ENCODE data around the gene ZKSCAN1. TPM values are rescaled to one million over a fixed set of nuclear protein-coding genes. Genes with fewer than 3 reads are reported as not detected.
A peak's percentile ranks its signal among the peaks of the same experiment; 100 is the strongest.

Gene ZKSCAN1
- total RNA-seq, 1 experiment from 2014 or later = 29.8 TPM

DNA sequence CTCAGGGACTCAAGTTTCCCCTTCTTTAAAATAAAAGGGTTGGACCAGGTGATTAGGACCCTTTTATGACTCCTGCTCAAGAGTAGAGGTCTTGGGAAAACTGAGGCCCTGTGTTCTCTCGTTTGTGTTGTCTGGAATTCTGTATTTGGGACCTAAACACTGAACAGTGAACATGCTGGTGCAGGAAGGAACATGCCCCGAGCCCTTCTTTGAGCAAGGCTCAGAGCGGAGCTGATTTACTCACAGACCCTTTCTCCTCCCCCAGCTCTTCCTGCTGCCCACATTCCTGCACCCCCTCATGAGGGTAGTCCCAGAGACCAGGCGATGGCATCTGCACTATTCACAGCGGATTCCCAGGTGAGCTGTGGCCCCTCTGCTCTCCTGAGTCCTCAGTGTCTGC, 14.2 kb downstream of the ZKSCAN1 start:
- H4K91ac ChIP-seq (ENCODE audit: insufficient read length, low read depth, low read length) = no peak overlapping the region
- no peaks in the 10 kb centered on the region for H3K27me3 ChIP-seq (ENCODE audit: insufficient read depth, low read length)
- Mint-ChIP-seq H3K9me3 (no peaks in the 10 kb centered on the region), H3K27ac (peak overlapping the region in 2 of 3 experiments; percentile 54 to 55; a peak in 5 of 7 replicates), H3K36me3 (ENCODE audit: insufficient read depth in 1 of 3, low read depth in 3 of 3) (peaks cover 50 to 74% (median 64%) of the 10 kb centered on the region in 3 experiments), H3K27me3 (ENCODE audit: low read depth) (no peaks in the 10 kb centered on the region), H3K4me3 (no peak overlapping the region), H3K4me1 (no peaks in the 10 kb centered on the region)
- H3K56ac ChIP-seq (ENCODE audit: insufficient read length, low read depth, low read length) = no peak overlapping the region
- no peaks in the 10 kb centered on the region for H4K20me1 ChIP-seq (ENCODE audit: control insufficient read depth, insufficient read depth, insufficient read length)
- no peak overlapping the region for H2BK5ac ChIP-seq (ENCODE audit: insufficient read length, low read length)
- no peak overlapping the region for H4K5ac ChIP-seq (ENCODE audit: insufficient read length, low read depth, low read length)
- no peak overlapping the region for H2AK5ac ChIP-seq (ENCODE audit: insufficient read length, low read length)
- no peaks in the 10 kb centered on the region for H3K79me2 ChIP-seq (ENCODE audit: insufficient read depth, low read length)
- H3K4me2 ChIP-seq (ENCODE audit: insufficient read depth, insufficient read length, low read length) = no peak overlapping the region
- H2BK15ac ChIP-seq (ENCODE audit: low read depth, low read length) = no peak overlapping the region
- H3K79me1 ChIP-seq (ENCODE audit: insufficient read depth, low read depth, low read length, poor library complexity, severe bottlenecking) = no peaks in the 10 kb centered on the region
- H4K8ac ChIP-seq (replicated peaks; ENCODE audit: insufficient read length, low read depth, low read length) = no peak overlapping the region
- no peak overlapping the region for H2BK20ac ChIP-seq (ENCODE audit: low read depth, low read length, poor library complexity, severe bottlenecking)
- no peak overlapping the region for H3K27ac ChIP-seq (ENCODE audit: insufficient read length, low read depth, low read length)
- no peak overlapping the region for H2BK12ac ChIP-seq (ENCODE audit: insufficient read length, low read depth, low read length)
- DNase-seq = no peak
- no peak overlapping the region for H3K18ac ChIP-seq (ENCODE audit: insufficient read length, low read depth, low read length)
- H2AFZ ChIP-seq (ENCODE audit: low read length) = no peak overlapping the region
- no peak overlapping the region for H3T11ph ChIP-seq (ENCODE audit: low read length)
- no peaks in the 10 kb centered on the region for H3K23me2 ChIP-seq (ENCODE audit: insufficient read length, low read depth, low read length, poor library complexity, severe bottlenecking)
- H3K4ac ChIP-seq (ENCODE audit: low read depth, low read length) = no peak overlapping the region
- H3K23ac ChIP-seq (ENCODE audit: insufficient read length, low read depth, low read length) = no peak overlapping the region
- H3K4me1 ChIP-seq (ENCODE audit: insufficient read depth, low read length) = no peaks in the 10 kb centered on the region
- no peak overlapping the region for H3K14ac ChIP-seq (ENCODE audit: insufficient read depth, low read length)
- no peak overlapping the region for H3K9ac ChIP-seq (ENCODE audit: extremely low read depth, insufficient read length, low read length)
- no peak overlapping the region for H2BK120ac ChIP-seq (ENCODE audit: low read depth, low read length, poor library complexity, severe bottlenecking)
- no CpG with 5 or more reads among the region's 5 CpGs for WGBS (ENCODE audit: extremely low coverage, insufficient read length, low lambda C conversion rate)
- TF ChIP-seq, protein P1, sequence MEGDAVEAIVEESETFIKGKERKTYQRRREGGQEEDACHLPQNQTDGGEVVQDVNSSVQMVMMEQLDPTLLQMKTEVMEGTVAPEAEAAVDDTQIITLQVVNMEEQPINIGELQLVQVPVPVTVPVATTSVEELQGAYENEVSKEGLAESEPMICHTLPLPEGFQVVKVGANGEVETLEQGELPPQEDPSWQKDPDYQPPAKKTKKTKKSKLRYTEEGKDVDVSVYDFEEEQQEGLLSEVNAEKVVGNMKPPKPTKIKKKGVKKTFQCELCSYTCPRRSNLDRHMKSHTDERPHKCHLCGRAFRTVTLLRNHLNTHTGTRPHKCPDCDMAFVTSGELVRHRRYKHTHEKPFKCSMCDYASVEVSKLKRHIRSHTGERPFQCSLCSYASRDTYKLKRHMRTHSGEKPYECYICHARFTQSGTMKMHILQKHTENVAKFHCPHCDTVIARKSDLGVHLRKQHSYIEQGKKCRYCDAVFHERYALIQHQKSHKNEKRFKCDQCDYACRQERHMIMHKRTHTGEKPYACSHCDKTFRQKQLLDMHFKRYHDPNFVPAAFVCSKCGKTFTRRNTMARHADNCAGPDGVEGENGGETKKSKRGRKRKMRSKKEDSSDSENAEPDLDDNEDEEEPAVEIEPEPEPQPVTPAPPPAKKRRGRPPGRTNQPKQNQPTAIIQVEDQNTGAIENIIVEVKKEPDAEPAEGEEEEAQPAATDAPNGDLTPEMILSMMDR (conservative IDR thresholded peaks at IDR 0.05) = no peak
- no peaks in the 10 kb centered on the region for H3K9me3 ChIP-seq (ENCODE audit: control insufficient read depth, low read depth, low read length)

Measured in H9 (cell line).